Measurements from ENCODE around the gene BNC1.

The BNC1 gene

DNA sequence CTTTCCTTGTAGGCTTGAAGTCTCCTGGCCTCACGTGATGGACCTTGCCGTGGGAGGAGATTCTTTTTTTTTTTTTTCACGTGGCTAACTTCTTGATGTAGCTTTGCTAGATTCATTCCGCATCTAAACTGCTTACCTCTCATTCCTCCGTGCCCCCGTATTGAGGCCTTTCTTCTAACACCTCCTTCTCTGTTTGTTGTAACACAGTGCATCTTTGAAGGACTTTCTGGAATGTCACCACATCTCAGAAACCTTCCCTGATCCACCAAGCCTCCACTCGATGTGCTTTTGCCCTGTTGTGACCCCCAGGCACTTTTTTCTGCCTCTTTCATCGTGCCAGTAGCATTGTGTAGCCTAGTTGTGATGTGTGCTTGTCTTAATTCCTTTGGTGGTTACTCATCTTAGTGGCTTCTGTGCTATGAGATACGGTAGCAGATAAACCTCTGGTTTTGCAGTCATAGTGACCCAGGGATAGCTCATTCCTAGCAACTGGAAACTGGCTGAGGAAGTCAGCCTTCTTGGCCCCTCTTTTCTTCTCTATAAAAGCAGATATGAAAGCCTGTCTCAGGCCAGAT is 1.6 kb upstream of the BNC1 start:
- H3K4me3 ChIP-seq (ENCODE audit: insufficient read depth in 1 of 2, low read depth in 1 of 2, low read length in 2 of 2): no peak overlapping the region
- WGBS: 41% methylated on average over 9 of the region's 9 CpGs
- H3K27me3 ChIP-seq (ENCODE audit: control insufficient read depth in 1 of 2, insufficient read depth in 1 of 2, low read length in 2 of 2): no peaks in the 10 kb centered on the region
- H2BK120ac ChIP-seq (ENCODE audit: low read depth, low read length): no peak overlapping the region
- H3K18ac ChIP-seq (ENCODE audit: low read depth in 1 of 2, low read length in 2 of 2): no peak overlapping the region
- H4K91ac ChIP-seq (ENCODE audit: low read length): no peak overlapping the region
- H2BK5ac ChIP-seq (ENCODE audit: low read depth, low read length, poor library complexity, severe bottlenecking): no peak overlapping the region
- H2BK12ac ChIP-seq (ENCODE audit: low read length in 2 of 2): peak overlapping the region in 1 of 2 experiments; percentile 16
- peaks cover 25% of the 10 kb centered on the region for H3K4me1 ChIP-seq (ENCODE audit: control insufficient read depth, insufficient read depth, low read depth, low read length)
- no peak overlapping the region for H2BK15ac ChIP-seq (ENCODE audit: low read depth, poor library complexity, severe bottlenecking)
- H3K9me3 ChIP-seq (ENCODE audit: control insufficient read depth, low read length): no peaks in the 10 kb centered on the region
- H2AFZ ChIP-seq (ENCODE audit: low read depth, low read length): no peak overlapping the region
- H2AK5ac ChIP-seq (ENCODE audit: low read length, severe bottlenecking): no peak overlapping the region
- no peak overlapping the region for H3K23ac ChIP-seq (ENCODE audit: low read length in 2 of 2)
- peak overlapping the region; percentile 42 for H3K9ac ChIP-seq (ENCODE audit: low read length)
- no peak overlapping the region for H3K4ac ChIP-seq (ENCODE audit: low read depth in 1 of 2, low read length in 2 of 2)
- H3K4me2 ChIP-seq (ENCODE audit: low read length, poor library complexity, severe bottlenecking): no peak overlapping the region
- no peak overlapping the region for H4K8ac ChIP-seq (ENCODE audit: low read length)
- no peak overlapping the region for H3K14ac ChIP-seq (ENCODE audit: low read length in 2 of 2)
- no peaks in the 10 kb centered on the region for H3K36me3 ChIP-seq (ENCODE audit: control insufficient read depth in 1 of 2, insufficient read depth in 2 of 2, low read depth in 1 of 2, low read length in 2 of 2)
- H3K79me1 ChIP-seq (replicated peaks; ENCODE audit: low read length, poor library complexity, severe bottlenecking): peaks cover 4% of the 10 kb centered on the region
- H3K27ac ChIP-seq (ENCODE audit: low read length, poor library complexity, severe bottlenecking): peak overlapping the region; percentile 49
- DNase-seq: peak; percentile 83

DNA sequence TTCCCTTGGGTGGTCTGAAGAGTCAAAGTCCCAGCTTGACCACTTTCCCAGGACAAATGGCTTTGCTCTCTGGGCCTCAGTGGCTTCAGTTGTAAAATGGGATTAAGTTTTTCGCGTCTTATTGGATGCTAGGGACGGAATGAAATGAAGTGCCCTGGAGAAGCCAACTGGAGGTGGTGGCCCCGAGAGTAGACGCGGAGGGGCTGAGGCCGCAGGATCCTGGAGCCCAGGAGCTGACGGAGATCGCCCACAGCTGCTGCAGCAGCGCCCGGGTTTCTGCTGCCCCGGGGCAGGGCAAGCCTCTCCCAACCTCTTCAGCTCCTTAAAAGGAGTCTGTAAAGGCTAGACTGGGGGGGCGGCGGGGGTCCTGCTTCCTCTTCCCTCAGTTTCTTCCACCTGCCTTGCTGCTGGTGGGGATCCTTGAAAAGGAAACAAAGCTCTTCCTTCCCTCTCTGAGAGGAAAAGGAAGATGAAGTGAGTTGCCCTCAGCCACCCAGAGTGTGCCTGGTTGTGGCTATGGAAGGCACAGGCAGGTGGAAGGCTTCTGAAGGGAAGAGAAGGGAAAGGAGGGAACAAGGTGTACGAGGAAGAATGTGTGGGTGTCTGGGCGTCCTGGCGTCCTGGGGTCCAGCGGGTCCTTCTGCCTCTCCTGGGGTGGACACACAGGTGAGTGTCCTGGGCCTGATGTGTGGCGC is 967 bp upstream of the BNC1 start:
- Histone ChIP-seq H3K18ac (ENCODE audit: low read depth in 1 of 2, low read length in 2 of 2) (no peak overlapping the region), H4K91ac (ENCODE audit: low read length) (no peak overlapping the region), H3K36me3 (ENCODE audit: control insufficient read depth in 1 of 2, insufficient read depth in 2 of 2, low read depth in 1 of 2, low read length in 2 of 2) (no peaks in the 10 kb centered on the region), H3K23ac (ENCODE audit: low read length in 2 of 2) (no peak overlapping the region), H2BK120ac (ENCODE audit: low read depth, low read length) (no peak overlapping the region), H3K4me3 (ENCODE audit: insufficient read depth in 1 of 2, low read depth in 1 of 2, low read length in 2 of 2) (peak overlapping the region in 1 of 2 experiments; percentile 59), H3K27me3 (ENCODE audit: control insufficient read depth in 1 of 2, insufficient read depth in 1 of 2, low read length in 2 of 2) (no peaks in the 10 kb centered on the region), H3K9me3 (ENCODE audit: control insufficient read depth, low read length) (no peaks in the 10 kb centered on the region), H2AK5ac (ENCODE audit: low read length, severe bottlenecking) (no peak overlapping the region), H3K14ac (ENCODE audit: low read length in 2 of 2) (no peak overlapping the region), H4K8ac (ENCODE audit: low read length) (no peak overlapping the region), H3K79me1 (replicated peaks; ENCODE audit: low read length, poor library complexity, severe bottlenecking) (peaks cover 4% of the 10 kb centered on the region), H3K4me2 (ENCODE audit: low read length, poor library complexity, severe bottlenecking) (peak overlapping the region; percentile 63), H2BK5ac (ENCODE audit: low read depth, low read length, poor library complexity, severe bottlenecking) (no peak overlapping the region), H2AFZ (ENCODE audit: low read depth, low read length) (peak overlapping the region; percentile 43), H3K9ac (ENCODE audit: low read length) (no peak overlapping the region), H3K27ac (ENCODE audit: low read length, poor library complexity, severe bottlenecking) (peak overlapping the region; percentile 49), H3K4me1 (ENCODE audit: control insufficient read depth, insufficient read depth, low read depth, low read length) (peaks cover 25% of the 10 kb centered on the region), H2BK15ac (ENCODE audit: low read depth, poor library complexity, severe bottlenecking) (no peak overlapping the region), H2BK12ac (ENCODE audit: low read length in 2 of 2) (peak overlapping the region in 1 of 2 experiments; percentile 33), H3K4ac (ENCODE audit: low read depth in 1 of 2, low read length in 2 of 2) (no peak overlapping the region)
- DNase-seq: no peak
- 64% methylated on average over 12 of the region's 19 CpGs for WGBS

DNA sequence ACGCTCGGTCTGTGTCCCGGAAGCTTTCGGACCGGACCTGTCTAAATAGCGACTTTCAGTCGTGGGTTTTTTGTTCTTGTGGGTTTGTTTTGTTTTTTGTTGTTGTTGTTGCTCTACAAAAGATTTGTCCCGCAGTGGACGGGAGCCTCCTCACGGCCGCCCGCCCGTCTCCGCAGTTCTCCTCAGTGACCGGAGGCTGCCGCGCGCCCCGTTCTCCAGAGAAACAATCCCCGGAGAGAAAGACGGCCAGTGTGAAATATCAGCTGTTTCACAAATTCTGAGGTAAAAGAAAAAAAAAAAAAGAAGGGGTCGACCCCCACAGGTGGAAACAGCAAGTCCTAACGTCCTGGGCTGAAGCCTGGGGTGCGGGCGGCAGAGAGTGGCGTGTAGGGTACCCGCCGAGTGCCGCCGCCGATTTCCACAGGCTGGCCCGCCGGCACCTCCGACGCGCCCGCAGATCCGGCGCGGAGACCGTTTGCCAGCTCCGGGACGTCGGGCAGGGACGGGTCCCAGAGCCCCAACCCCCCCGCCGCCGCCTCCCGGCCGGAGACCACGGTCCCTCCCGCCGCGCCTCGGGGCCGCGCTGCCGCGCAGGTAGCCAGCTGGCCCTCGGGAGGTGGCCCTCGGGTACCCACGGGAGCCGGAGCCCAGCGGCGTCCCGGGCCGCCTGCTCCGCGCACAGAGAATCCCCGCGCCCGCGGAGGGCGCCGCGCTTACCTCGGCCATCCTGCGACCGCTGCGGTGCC is 478 bp downstream of the BNC1 start:
- under 1% methylated on average over 52 of the region's 80 CpGs for WGBS
- Histone ChIP-seq H2BK12ac (ENCODE audit: low read length in 2 of 2) (peak overlapping the region in 1 of 2 experiments; percentile 43), H2BK5ac (ENCODE audit: low read depth, low read length, poor library complexity, severe bottlenecking) (peak overlapping the region; percentile 61), H3K18ac (ENCODE audit: low read depth in 1 of 2, low read length in 2 of 2) (peak overlapping the region; percentile 77 to 89), H3K4me3 (ENCODE audit: insufficient read depth in 1 of 2, low read depth in 1 of 2, low read length in 2 of 2) (peak overlapping the region; percentile 86 to 88), H2BK15ac (ENCODE audit: low read depth, poor library complexity, severe bottlenecking) (peak overlapping the region; percentile 76), H2AK5ac (ENCODE audit: low read length, severe bottlenecking) (no peak overlapping the region), H3K27ac (ENCODE audit: low read length, poor library complexity, severe bottlenecking) (peak overlapping the region; percentile 64), H3K23ac (ENCODE audit: low read length in 2 of 2) (peak overlapping the region in 1 of 2 experiments; percentile 28), H4K91ac (ENCODE audit: low read length) (no peak overlapping the region), H3K27me3 (ENCODE audit: control insufficient read depth in 1 of 2, insufficient read depth in 1 of 2, low read length in 2 of 2) (no peaks in the 10 kb centered on the region), H3K9ac (ENCODE audit: low read length) (peak overlapping the region; percentile 92), H4K8ac (ENCODE audit: low read length) (peak overlapping the region; percentile 84), H2BK120ac (ENCODE audit: low read depth, low read length) (peak overlapping the region; percentile 74), H3K4ac (ENCODE audit: low read depth in 1 of 2, low read length in 2 of 2) (peak overlapping the region; percentile 78 to 91), H3K79me1 (replicated peaks; ENCODE audit: low read length, poor library complexity, severe bottlenecking) (peaks cover 4% of the 10 kb centered on the region), H2AFZ (ENCODE audit: low read depth, low read length) (peak overlapping the region; percentile 76), H3K14ac (ENCODE audit: low read length in 2 of 2) (no peak overlapping the region), H3K36me3 (ENCODE audit: control insufficient read depth in 1 of 2, insufficient read depth in 2 of 2, low read depth in 1 of 2, low read length in 2 of 2) (no peaks in the 10 kb centered on the region), H3K4me2 (ENCODE audit: low read length, poor library complexity, severe bottlenecking) (peak overlapping the region; percentile 80), H3K4me1 (ENCODE audit: control insufficient read depth, insufficient read depth, low read depth, low read length) (peaks cover 25% of the 10 kb centered on the region), H3K9me3 (ENCODE audit: control insufficient read depth, low read length) (no peaks in the 10 kb centered on the region)
- peak; percentile 62 for DNase-seq

Measured in mesenchymal stem cell (in vitro differentiated cells and primary cell).